Mucosa of descending colon (tissue), 3 donors: Measurements from ENCODE around the gene SPATA12. TPM values are rescaled to one million over a fixed set of nuclear protein-coding genes. Genes with fewer than 3 reads are reported as not detected.
A peak's percentile ranks its signal among the peaks of the same experiment; 100 is the strongest.

ENCODE experiments used
- ATAC-seq: fragments of 200-7000 bp; cut with Tn5 transposase; one replicate; pipeline ENCODE4 v1.9.1; 2020; ENCODE audit warnings: mild to moderate bottlenecking, moderate library complexity
- DNase-seq, 3 donors: peaks; one replicate each; pipeline ENCODE4 v3.0.0-alpha.2; 2020
- H3K36me3 ChIP-seq: fragments of 200-600 bp; one replicate; pipeline ENCODE4 v1.8.0; 2021; ENCODE audit warnings: low read depth, mild to moderate bottlenecking
- H3K4me1 ChIP-seq: fragments of 200-600 bp; one replicate; pipeline ENCODE4 v1.8.0; 2021; ENCODE audit warnings: low read depth, mild to moderate bottlenecking
- H3K4me3 ChIP-seq: fragments of 200-600 bp; one replicate; pipeline ENCODE4 v1.8.0; 2021; ENCODE audit warnings: mild to moderate bottlenecking
- H3K9me3 ChIP-seq: fragments of 200-600 bp; one replicate; pipeline ENCODE4 v1.8.0; 2021; ENCODE audit warnings: mild to moderate bottlenecking
- CTCF ChIP-seq: fragments of 200-600 bp; IDR thresholded peaks from one replicate; pipeline ENCODE4 v1.8.0; 2022; ENCODE audit warnings: antibody characterized with exemption, mild to moderate bottlenecking
- intact Hi-C, 2 donors: fragments of 100-400 bp; cut with DNase I in 1 of 2; cut with micrococcal nuclease in 1 of 2; formaldehyde crosslinking; loops; one replicate each; pipeline versions ENCODE4 v1.11.0 to v1.11.1; 2022; cut with DNase I, micrococcal nuclease
- total RNA-seq, 3 donors: library from RNA; stranded (reverse); fragmentation: NEBNext Ultra II Directional in 2 of 3; extraction: Animal tissue kit (Norgen Biotek cat#: 25700) in 2 of 3; gene quantifications; one replicate each; pipeline versions ENCODE4 v1.2.1 to v1.2.4, GENCODE V29; 2021 to 2023
- donor health status: DM: no; HTN: no; CAD: no; lungs with moderate emphysema.
- donor health status: DM: no; HTN: no; CAD: no.
- donor health status: DM: no; HTN: yes; CAD: no.

SPATA12 gene
- total RNA-seq, 3 donors from 2014 or later = 0.14 TPM; not detected in 2

DNA sequence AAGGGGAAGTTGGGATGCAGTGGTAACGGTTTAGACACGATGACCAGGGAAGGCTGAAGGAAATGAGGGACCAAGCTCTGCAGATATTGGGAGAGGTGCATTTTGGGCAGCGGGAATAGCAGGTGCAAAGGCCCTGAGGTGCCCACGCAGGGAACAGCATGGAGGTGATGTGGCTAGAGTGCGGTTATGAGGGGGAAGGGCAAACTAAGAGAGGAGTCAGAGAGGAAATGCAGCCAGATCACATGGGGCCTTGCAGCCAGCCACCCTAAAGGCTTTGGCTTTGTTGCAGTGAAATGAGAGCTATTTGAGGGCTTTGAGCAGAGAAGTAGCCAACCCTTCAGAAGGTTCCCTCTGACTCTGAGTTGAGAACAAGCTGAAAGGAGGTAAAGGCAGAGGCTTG lies 2.6 kb downstream of the SPATA12 start:
- intact Hi-C loops = no loop called here
- Histone ChIP-seq H3K4me3 (no peak overlapping the region), H3K36me3 (no peaks in the 10 kb centered on the region), H3K4me1 (peaks cover 4% of the 10 kb centered on the region), H3K9me3 (no peaks in the 10 kb centered on the region)
- ATAC-seq = no peak
- no peak for TF ChIP-seq CTCF
- DNase-seq = no peak

DNA sequence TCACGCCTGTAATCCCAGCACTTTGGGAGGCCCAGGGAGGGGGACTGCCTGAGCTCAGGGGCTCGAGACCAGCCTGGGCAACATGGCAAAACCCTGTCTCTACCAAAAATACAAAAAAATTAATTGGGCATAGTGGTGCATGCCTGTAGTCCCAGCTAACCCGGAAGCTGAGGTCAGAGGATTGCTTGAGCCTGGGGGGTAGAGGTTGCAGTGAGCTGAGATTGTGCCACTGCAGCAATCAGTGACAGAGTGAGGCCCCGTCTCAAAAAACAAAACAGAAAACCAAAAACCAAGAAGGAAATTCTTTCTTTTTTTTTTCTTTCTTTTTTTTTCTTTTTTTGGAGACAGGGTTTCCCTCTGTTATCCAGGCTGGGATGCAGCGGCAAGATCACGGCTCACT lies 3.5 kb downstream of the SPATA12 start:
- intact Hi-C loops = no loop called here
- DNase-seq = no peak
- no peaks in the 10 kb centered on the region for H3K9me3 ChIP-seq
- H3K4me3 ChIP-seq = no peak overlapping the region
- ATAC-seq = no peak
- peaks cover 6% of the 10 kb centered on the region for H3K4me1 ChIP-seq
- H3K36me3 ChIP-seq = no peaks in the 10 kb centered on the region
- TF ChIP-seq CTCF = no peak

GRCh38 chr3:57064572-57064971 lies 4.1 kb downstream of the SPATA12 start:
- H3K4me1 ChIP-seq = peaks cover 6% of the 10 kb centered on the region
- no peak overlapping the region for H3K4me3 ChIP-seq
- H3K36me3 ChIP-seq = no peaks in the 10 kb centered on the region
- no peaks in the 10 kb centered on the region for H3K9me3 ChIP-seq
- TF ChIP-seq CTCF = no peak
- intact Hi-C loops = no loop called here
- DNase-seq (no peak), ATAC-seq (no peak)

- H3K36me3 ChIP-seq = no peaks in the 10 kb centered on the region
- H3K4me3 ChIP-seq = no peak overlapping the region
- no peaks in the 10 kb centered on the region for H3K9me3 ChIP-seq
- no peak for ATAC-seq
- no peak for TF ChIP-seq CTCF
- DNase-seq = no peak
- intact Hi-C loops = no loop called here
- peaks cover 2% of the 10 kb centered on the region for H3K4me1 ChIP-seq
These were observed 5.1 kb downstream of the SPATA12 start for GRCh38 chr3:57065588-57065987.

DNA sequence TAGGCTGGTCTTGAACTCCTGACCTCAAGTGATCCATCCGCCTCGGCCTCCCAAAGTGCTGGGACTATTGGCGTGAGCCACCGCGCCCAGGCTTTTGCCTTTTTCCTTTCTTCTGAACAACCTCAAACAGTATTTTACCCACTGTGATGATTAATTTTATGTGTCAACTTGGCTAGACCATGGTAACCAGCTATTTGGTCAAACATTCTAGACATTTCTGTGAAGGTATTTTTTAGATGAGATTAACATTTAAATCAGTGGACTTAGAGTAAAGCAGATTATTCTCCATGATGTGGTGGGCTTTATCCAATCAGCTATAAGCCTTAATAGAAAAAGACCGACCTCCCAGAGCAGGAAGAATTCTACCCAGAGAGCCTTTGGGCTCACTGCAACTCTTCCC lies 6.0 kb downstream of the SPATA12 start:
- H3K4me3 ChIP-seq = no peak overlapping the region
- DNase-seq (no peak), ATAC-seq (no peak)
- H3K4me1 ChIP-seq = peaks cover 2% of the 10 kb centered on the region
- no peak for TF ChIP-seq CTCF
- H3K9me3 ChIP-seq = no peaks in the 10 kb centered on the region
- no peaks in the 10 kb centered on the region for H3K36me3 ChIP-seq
- intact Hi-C loops = no loop called here

DNA sequence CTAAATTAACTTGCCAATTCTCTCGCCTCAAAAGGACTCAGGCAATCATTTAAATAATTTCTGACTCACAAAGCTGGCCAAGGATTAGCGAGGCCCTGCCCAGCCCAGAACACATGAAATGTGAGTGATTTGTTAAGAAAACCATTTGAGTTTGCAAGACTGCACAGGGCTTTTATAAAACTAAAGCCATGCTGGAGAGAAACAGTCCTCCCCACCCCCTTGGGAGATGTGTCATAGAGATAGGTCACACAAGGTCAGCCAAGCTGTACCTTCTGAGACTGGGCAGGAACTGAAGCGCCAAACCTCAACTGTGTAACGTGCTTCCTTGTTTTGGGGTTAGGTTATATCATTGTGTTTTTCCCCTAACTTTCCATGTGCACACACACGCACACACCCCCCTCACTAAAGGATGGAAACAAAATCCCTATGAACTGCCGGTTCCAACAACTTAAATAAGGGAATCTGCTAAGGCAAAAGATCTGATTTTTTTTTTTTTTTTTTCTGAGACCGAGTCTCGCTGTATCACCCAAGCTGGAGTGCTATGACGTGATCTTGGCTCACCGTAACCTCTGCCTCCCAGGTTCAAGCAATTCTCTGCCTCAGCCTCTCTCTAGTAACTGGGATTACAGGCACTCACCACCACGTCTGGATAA lies 8.1 kb downstream of the SPATA12 start:
- ATAC-seq (peak; percentile 91), DNase-seq (peak in 1 of 3 donors; percentile 43)
- H3K9me3 ChIP-seq = no peaks in the 10 kb centered on the region
- intact Hi-C loops = no loop called here
- H3K4me1 ChIP-seq = peaks cover 2% of the 10 kb centered on the region
- no peak for TF ChIP-seq CTCF
- H3K4me3 ChIP-seq = no peak overlapping the region
- H3K36me3 ChIP-seq = no peaks in the 10 kb centered on the region
